Fibroblast of skin of back (primary cell): Measurements from ENCODE around the gene IRX4. TPM values are rescaled to one million over a fixed set of nuclear protein-coding genes. Genes with fewer than 3 reads are reported as not detected.

Source experiments
- DNase-seq: peaks from one replicate; pipeline ENCODE4 v3.0.0-alpha.2; 2013
- polyA plus RNA-seq, 2 experiments: library from polyadenylated mRNA; unstranded; fragments of 120-200 nt; gene quantifications; one replicate each; pipeline ENCODE4 v1.2.1, GENCODE V29; 2013; ENCODE audit not compliant: insufficient read length in 2 of 2

IRX4 gene
- not detected for polyA plus RNA-seq (2013, experiment 1 of 2; ENCODE audit: insufficient read length)
- polyA plus RNA-seq (2013, experiment 2 of 2; ENCODE audit: insufficient read length), result not detected

DNA sequence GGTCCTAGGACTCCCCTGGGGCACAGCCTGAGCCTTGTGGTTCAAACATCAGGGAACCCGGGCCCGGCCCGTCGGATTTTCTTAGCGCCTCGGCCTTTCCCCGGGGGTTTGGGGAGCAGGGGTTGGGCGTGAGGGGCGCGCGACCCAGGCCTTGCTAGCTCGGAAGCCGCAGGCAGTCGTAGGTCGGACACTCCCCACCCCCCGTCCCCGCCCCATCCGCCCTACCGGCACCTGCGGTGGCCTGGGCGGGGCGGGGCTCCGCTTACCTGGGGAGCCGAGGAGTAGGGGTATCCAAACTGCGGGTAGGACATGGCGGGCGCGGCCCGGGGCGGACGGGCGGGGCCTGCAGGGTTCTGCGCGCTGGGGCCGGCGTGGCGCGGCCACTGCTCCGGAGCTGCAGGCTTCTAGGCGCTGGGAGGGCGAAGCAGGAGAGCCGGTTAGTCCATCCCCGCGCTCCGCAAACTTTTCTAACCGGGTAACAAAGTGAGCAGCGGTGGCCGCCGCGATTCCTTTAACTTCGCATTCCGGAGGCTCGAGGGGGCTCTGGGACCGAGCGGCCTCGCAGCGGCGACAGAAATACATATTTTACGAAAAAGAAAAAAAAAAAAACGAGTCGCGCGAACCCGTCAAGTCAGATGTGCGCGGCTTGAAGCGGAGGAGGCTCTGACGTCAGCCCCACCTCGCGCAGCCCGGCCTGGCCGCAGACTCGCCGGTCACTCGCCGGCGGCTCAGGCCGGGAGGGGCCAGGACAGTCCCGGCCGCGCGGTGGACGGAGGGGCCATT is at the start of gene IRX4:
Gene IRX4 (minus strand): TSS at position 589 of the 783 bp plus-strand sequence. CDS start 278 bp downstream, at position 311.
- DNase-seq, result no peak

DNA sequence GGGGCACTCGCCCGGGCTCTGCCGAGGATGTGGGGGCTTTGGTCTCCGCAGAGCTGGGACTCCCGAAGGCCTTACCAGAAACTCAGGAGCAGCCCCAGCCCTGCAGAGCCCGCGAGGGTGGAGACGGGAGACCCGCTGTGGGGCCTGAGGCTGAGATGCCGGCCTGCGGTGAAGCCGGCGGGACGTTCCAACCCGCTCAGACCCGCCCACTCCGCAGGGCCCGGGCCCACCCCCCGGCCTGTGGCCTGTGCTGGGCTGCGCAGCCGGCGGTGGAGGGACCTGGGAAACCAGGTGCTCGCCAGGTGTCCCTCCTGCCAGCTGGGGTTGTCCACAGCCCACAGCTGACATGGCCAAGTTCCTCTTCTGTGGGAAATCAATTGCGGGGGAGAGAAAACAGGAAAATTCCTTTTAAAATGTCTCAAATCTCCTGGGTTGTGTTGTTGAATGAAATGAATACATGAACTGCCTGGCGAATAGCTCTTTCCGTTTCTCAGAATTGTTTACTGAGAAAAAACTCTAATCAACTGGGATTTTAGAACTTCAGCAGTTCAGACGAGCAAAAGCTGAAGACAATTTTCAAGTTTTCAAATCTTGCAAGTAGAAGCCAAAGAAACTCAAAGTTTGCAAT is 49.0 kb upstream of the IRX4 start:
- DNase-seq, result no peak

DNA sequence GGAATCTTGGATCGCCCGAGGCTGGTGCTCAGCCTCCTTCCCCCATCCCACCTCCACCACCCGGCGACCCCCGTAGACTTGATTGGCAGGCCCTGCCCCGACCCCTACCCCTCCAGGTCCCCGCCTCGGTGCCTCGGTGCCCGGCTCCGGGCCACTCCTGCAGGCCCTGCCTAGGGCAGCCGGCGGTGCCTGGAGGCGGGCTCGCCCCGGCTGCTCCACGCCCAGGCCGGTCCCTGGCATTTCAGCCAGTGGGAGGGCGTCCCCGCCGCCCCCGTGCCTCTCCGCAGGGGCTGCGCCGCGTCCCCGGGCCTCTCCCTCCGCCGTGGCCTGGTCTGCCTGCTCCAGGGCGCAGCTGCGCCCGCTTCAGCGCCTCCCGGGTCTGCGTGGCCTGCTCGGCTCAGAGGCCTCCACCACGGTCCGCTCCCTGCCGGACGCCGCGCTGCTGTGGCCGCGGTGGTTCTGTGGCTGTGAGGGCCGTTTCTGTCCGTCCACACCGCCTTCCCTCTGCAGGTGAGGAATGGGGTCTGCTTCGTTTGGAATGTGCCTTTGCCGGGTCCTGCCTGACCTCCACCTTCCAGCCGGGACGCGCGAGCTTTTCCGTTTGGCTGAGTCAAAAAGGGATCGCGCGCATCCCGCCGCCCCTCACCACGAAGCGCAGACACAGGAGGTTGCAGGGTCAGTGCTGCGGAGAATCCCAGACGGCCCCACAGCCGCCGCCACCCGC is 48.3 kb upstream of the IRX4 start:
- DNase-seq, result no peak

DNA sequence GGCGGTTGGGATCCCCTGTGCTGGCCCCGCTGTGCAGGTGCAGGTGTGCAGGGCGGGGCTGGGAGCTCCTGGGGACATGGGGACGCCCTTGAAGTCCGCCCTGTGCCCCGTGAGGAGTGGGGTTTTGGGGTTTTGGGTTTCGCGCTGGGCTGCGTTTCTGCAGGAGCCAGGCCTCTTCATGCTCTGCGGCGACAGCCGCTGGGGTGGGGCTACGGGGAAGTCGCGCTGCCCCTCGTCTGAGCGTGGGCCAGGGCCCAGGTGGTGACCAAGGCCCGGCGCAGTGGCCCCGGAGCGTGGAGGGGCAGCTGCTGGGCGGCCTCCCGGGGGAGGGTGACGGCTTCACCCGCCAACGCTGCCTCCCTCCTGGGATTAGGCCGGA is 47.8 kb upstream of the IRX4 start:
- DNase-seq, result no peak

DNA sequence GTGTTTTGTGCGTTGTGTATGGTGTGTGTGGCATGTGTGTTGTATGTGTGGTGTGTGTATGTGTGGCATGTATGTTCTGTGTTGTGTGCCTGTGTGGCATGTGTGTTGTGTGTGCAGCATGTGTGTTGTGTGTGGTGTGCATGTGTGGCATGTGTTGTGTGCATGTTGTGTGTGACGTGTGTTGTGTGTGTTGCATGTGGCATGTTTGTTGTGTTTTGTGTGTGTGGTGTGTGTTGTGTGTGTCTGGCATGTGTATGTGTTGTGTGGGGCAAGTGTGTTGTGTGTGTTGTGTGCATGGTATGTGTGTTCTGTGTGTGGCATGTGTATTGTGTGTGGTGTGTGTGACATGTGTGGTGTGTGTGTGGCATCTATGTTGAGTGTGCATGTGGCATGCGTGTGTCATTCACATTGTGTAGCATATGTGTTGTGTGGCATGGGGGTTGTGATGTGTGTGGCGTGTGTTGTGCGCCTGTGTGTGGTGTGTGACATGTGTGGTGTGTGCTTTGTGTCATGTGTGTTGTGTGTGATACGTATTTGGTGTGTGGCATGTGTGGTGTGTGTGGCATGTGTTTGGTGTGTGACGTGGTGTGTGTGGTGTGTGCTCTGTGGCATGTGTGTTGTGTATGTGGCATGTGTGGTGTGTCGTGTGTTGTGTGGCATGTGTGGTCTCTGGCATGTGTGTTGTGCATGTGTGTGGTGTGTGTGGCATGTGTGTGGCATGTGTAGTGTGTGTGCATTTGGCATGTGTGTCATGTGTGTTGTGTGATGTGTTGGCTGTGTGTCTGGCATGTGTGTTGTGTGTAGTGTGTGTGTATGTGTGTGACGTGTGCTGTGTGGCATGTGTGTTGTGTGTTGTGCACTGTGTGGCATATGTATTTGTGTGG is 46.6 kb upstream of the IRX4 start:
- no peak for DNase-seq

DNA sequence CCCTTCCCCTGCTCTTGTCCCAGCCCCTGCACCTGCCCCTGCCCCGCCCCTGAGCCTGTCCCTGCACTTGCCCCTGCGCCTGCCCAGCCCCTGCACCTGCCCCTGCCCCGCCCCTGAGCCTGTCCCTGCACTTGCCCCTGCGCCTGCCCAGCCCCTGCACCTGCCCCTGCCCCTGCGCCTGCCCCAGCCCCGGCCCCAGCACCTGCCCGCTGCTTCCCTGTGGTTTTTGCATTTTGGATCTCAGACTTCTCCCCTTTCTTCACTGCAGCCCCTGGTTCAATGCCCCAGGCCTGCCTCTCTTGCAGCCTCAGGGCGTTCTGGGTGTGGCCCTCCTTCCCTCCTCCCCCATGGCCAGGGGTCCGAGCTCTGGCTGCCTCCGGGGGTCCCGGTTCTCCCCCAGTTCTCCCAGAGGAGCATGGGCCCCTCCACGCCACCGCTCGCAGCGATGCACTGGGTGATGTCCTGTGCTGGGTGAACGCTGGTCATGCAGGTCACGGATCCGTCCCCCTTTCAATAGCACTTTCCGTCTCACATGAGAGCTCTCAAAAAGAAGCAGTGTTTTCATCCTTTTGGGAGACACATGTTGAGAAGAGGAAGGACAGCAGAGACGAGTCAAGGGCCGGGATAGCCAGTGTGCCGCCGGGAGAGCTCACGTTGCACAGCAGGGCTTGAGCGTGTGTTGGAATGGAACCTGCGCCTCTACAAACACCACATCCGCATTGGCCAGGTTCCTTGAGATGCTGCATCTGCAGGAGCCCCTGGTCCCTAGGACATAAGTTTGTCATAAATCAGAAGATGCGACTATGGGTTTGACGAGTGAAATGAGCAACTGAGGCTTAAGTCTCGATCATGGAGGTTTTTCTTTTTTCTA is 44.0 kb upstream of the IRX4 start:
- DNase-seq, result no peak

DNA sequence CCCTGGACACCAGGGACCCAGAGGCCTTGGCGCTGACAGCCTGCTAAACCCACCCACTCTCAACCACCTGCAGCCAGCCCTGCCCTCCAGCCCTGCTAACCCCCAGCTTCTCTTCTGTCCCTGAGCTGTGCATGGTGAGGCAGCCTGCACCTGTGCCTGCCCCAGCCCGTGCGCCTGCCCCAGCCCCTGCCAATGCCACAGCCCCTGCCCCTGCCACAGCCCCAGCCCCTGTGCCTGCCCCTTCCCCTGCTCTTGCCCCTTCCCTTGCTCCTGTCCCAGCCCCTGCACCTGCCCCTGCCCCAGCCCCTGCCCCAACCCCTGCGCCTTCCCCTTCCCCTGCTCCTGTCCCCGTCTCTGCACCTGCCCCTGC is 43.3 kb upstream of the IRX4 start:
- DNase-seq, result no peak

DNA sequence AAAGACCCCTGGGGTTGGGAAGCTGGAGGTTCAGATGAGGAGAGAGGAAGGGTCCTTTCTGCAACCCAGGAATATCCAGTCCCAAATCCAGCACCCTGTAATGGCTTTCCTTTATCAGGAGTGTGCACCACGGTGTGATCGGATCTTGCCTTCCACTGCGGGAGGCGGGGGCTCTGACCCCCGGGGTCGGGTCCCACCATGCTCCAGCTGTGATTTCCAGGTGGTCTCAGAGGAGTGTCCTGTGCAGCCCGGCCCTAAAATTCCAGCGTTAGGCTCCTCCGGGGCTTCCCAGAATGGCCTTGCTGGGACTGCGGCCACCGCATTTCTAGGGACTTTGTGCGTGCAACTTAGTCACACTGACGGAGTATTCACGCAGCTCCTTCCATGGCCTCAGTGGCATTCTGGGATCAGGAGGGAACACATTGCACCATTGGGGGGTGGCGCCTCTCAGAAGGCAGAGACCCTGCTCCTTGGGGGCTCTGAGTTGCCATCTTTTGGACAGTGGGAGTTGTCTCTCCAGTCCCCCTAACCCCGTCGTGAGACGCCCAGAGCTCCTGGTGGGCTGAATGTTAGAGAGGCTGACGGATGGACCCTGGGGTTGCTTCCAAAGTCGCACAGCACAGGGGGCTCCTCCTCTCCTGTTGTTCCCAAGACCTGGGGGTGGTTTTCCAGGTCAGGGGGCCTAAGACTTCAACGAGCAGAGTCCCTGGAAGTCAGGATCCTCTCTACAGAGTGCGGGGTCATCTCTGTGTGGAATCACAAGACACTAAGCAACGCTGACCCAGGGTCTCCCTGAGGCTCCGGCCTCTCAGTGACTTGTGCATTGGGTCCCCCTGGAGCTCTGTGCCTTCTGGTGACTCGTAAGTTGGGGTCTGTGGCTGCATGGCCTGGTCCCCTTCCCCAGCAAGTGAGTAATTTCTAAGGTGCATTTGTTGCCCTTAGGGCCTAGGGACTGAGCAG is 42.7 kb upstream of the IRX4 start:
- no peak for DNase-seq

DNA sequence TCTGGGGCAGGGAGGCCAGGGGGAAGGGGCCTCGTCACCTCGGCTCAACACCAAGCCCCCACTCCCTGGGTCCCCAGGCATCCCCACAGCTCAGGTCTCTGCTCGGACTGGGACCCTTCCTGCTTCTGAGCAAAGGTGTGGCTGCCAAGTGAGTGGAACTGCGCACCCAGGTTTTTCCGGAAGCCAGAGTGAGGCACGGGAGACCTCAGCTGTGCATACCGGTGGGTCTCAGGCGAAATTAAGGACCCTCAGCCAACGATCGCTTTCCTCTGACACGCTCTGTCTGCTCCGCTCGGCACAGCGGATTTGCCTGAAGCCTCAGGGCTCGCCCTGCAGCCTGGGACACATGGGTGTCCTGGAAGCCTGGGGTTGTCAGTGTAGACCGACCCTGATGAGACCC is 41.0 kb upstream of the IRX4 start:
- no peak for DNase-seq

DNA sequence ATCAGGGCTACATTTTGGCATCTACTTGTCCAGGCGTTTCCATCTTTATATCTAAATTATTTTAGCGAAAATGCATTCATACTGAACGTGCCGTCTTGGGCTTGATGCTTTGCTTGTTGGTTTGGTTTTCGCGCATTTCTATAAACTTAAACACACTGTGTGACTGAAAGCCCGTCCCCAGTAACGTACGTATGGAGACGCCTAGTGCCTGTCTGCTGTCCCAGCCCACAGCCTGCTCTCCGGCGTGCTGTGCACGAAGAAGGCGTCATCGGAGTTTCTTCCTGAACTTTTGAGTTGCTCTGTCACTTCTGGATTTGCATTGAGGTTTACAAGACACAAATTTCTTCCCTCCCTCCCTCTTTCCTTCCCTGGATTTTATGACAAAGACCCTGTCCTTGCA is 40.6 kb upstream of the IRX4 start:
- DNase-seq, result no peak

DNA sequence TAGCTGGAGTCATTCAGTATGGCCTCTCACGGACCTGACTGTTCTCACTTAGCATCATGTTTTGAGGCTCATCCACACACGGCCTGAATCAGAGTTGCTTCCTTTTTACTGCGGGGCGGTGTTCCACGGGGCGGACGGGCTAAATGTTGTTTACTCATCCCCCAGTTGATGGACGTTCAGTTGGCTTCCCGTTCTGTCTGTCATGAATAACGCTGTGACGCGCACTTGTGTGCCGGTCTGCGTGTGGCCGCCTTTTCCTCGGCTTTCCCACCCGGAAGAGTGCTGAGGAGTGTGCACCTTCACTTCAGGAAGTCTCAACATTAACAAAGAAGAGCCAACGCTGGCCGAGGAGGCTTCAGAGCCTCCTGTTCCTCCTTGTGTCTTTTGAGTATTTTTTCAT is 39.0 kb upstream of the IRX4 start:
- no peak for DNase-seq

DNA sequence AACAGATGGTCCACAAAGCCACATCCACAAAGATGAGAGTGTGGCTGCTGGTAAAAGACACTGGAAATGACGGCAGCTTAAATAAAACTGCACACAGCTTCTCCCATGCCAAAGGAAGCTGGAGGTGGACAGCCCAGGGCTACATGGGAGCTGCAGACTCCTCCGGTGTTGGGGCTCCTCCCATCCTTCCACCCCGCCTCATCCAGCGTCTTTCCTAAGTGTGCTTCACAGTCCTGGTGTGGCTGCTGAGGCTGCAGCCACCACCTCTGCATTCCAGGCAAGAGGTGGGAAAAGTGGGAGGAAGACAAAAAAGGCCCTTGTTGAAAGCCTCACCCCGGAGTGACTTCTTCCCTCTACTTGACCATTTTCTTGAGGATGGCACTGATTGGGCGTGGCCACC is 37.0 kb upstream of the IRX4 start:
- DNase-seq, result no peak

DNA sequence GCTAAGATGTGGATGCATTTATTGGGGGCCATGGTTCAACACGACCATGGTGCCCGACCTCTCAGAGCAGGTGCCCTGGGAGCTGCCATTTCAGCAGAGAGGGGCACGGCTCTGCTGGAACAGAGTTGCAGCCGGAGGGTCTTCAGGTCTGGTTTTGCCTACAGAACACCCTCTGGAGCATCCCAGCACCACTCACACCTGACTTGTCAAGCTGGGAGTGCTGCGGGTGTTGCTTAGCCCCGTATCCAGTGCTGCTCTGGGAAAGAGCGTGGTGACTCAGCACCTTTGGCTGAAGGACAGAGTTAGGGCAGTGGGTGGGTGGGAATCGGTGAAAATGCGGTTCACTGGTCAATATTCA is 36.5 kb upstream of the IRX4 start:
- no peak for DNase-seq

DNA sequence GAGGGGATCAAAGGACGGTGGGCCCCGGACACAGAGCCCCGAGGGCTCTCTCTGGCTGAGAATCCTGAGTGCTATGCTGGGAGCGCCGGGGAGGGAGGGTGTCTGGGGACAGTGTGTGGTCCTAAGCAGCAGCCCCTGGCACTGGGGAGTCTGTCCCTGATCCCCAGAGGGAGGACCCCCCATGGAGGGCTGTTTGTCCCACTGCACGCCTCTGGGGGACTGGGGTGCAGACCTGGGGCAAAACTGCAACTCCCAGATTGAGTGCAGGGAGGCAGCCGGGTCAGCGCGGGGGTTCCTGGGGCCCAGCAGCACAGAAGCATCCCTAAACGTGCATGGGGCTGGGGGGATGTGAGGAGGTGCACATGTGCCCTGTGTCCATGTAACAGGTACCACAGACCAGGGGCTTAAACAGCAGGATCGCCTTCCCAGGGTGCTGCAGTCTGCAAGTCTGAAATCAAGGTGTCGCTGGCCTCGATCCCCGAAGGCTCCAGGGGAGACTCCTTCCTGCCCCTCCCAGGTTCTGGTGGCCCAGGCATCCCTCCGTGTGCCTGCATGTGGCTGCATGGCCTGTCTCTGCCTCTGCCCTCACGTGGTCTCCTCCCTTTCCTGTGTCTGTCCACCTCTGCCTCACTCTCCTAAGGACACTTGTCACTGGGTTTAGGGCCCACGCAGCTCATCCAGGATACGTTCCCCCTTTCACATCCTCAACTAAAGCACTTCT is 35.9 kb upstream of the IRX4 start:
- DNase-seq, result no peak

DNA sequence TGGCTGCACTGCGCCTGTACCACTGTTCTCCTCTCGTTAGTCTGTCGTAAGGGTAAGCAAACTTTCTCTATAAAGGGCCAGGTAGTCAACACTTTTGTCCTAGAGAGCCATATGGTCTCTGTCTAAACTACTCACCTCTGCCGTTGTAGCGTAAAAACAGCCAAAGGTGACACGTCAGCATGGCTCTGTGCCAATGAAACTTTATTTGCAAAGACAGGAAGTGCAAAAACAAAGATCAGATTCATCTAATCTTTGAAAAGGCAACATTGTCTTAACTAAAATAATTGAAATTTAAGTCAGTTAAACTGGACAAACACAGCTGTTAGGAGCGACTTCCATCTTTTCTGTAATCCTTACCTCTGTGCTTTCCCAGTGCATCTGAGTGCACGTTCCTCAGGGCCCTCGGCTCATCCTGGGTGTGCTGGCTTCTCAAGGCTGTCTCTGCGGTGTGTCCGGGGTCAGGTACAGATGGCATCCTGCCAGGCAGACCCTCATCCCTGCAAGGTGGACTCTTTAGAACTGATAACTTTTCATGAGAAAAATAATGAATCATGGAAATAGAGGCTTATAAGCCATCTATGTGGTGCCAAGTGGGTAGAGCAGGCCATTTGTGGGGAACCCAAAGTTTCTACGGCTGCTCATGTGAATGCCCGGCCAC is 35.2 kb upstream of the IRX4 start:
- DNase-seq, result no peak

DNA sequence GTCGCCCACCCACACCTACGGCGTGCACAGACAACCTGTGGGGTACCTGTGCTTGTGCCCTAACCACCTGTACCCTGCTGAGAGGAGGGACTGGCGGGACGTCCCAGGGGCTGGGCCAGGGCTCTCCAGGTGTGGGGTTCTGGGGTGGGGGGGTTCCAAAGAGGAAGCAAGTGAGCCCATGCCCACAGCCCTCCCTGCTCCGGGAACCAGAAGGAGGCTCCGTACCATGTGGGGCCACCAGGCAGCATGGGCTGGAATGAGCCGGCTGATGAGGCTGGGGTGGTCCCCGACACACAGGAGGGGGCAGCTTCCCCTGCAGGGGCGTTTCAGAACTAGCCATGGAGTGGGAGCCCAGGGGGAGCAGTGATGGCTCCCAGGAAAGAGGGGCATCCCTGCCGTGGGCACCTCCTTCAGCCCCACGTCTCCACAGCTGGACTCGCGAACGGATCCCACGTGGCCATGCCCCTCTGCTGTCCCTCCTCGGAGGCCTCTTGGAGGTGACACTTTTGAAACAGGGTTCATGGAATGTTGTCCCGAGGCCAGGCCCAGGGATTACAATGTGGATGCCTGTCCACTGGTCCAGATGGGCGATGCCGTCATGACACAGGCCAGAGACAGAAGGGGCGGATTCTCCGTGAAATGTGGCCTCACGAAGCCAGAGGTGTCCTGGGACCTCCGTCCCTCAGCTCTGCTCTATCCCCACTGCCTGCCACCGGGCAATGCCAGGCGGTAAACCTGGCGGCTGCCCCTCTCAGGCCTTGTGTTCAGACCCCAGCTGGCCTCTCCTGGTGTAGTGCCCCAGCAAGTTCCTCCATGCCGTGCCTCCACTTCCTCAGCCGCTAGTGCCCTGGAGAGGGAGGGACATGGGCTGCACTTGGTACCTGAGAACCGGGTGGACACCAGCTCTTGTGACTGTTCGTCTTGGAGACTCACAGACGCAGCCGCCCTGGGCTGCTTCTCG is 33.6 kb upstream of the IRX4 start:
- no peak for DNase-seq

DNA sequence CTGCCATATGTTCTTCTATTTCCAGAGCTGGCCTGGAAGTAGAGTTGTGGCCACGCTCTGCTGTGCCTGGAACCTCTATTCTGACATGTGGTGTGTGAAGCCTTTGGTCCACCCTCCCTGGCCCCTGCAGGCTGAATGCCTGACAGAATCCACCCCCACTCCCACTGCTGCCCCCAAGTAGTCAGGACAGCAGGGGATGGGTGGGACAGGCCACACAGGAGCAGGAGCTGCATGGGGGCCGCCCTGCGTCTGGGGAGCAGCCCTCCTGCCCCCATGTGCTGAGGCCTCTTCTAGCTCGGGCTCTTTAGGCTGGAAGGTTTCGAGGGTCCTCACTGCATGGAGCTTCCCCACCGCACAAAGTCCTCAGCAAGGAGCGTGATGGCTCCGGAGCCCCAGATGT is 32.6 kb upstream of the IRX4 start:
- DNase-seq, result no peak

DNA sequence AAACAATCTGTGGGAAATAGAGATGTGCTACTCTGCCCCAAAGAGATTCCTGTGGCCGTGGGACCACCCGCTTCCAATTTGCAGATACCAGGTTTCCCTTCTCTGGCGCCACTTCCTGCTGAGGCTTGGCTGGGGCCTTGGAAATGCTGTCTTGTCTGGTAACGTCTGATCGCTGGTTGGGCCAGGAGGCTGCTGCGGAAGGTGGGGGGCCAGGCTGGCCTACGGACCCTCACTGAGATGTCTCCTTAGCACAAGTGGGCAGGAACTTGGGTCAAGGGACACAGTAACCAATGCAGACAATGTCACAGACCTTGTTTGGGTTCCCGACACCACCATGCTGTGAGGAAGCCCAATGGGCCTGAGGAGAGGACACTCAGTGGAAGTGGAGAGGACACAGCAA is 31.7 kb upstream of the IRX4 start:
- DNase-seq, result no peak
